ENCODE measurements around the gene KRT36.

KRT36 gene

GRCh38 chr17:41476866-41477815 lies 12.6 kb downstream of the KRT36 start:
- no peak for DNase-seq (ENCODE audit: low read depth)

- no peak for DNase-seq (ENCODE audit: low read depth)
Measured at GRCh38 chr17:41475421-41475820, 14.3 kb downstream of the KRT36 start.

GRCh38 chr17:41474863-41475262 lies 14.8 kb downstream of the KRT36 start:
- no peak for DNase-seq (ENCODE audit: low read depth)

GRCh38 chr17:41468346-41468745 lies 21.4 kb downstream of the KRT36 start:
- DNase-seq (ENCODE audit: low read depth) = no peak

GRCh38 chr17:41467561-41467960 lies 22.1 kb downstream of the KRT36 start:
- DNase-seq (ENCODE audit: low read depth) = no peak

- DNase-seq (ENCODE audit: low read depth) = no peak
Measured at GRCh38 chr17:41466988-41467387, 22.7 kb downstream of the KRT36 start, which contains the start of gene KRT32. TSS of gene KRT32 (minus strand) at chr17:41467386. CDS start at chr17:41467325, 61 bp downstream.

GRCh38 chr17:41464682-41465081 lies 25.0 kb downstream of the KRT36 start:
- no peak for DNase-seq (ENCODE audit: low read depth)

GRCh38 chr17:41464173-41464572 lies 25.5 kb downstream of the KRT36 start:
- no peak for DNase-seq (ENCODE audit: low read depth)

- DNase-seq (ENCODE audit: low read depth) = no peak
Measured at GRCh38 chr17:41463746-41464145, 26.0 kb downstream of the KRT36 start.

- no peak for DNase-seq (ENCODE audit: low read depth)
Measured at GRCh38 chr17:41462705-41463104, 27.0 kb downstream of the KRT36 start.

- DNase-seq (ENCODE audit: low read depth) = no peak
Measured at GRCh38 chr17:41457676-41458075, 32.0 kb downstream of the KRT36 start.

- DNase-seq (ENCODE audit: low read depth) = no peak
Measured at GRCh38 chr17:41456204-41456603, 33.5 kb downstream of the KRT36 start.

- no peak for DNase-seq (ENCODE audit: low read depth)
Measured at GRCh38 chr17:41455236-41455635, 34.5 kb downstream of the KRT36 start.

GRCh38 chr17:41453066-41453465 lies 36.6 kb downstream of the KRT36 start:
- no peak for DNase-seq (ENCODE audit: low read depth)

GRCh38 chr17:41452281-41452680 lies 37.4 kb downstream of the KRT36 start:
- DNase-seq (ENCODE audit: low read depth) = no peak

GRCh38 chr17:41451154-41451728 lies 38.5 kb downstream of the KRT36 start:
- DNase-seq (ENCODE audit: low read depth) = no peak

- DNase-seq (ENCODE audit: low read depth) = no peak
Measured at GRCh38 chr17:41449008-41449407, 40.7 kb downstream of the KRT36 start.

GRCh38 chr17:41448506-41448905 lies 41.2 kb downstream of the KRT36 start:
- DNase-seq (ENCODE audit: low read depth) = no peak

- DNase-seq (ENCODE audit: low read depth) = no peak
Measured at GRCh38 chr17:41446806-41447205, 42.9 kb downstream of the KRT36 start.

GRCh38 chr17:41444640-41445039 lies 45.1 kb downstream of the KRT36 start:
- DNase-seq (ENCODE audit: low read depth) = no peak

GRCh38 chr17:41444186-41444585 lies 45.5 kb downstream of the KRT36 start:
- no peak for DNase-seq (ENCODE audit: low read depth)

GRCh38 chr17:41442739-41443138 lies 47.0 kb downstream of the KRT36 start:
- no peak for DNase-seq (ENCODE audit: low read depth)

GRCh38 chr17:41440531-41441033 lies 49.1 kb downstream of the KRT36 start, which contains the start of gene KRT38:
TSS of gene KRT38 (minus strand) at chr17:41440983. CDS start at chr17:41440921, 62 bp downstream.
- DNase-seq (ENCODE audit: low read depth) = no peak
